ENCODE results near the gene ITGB1BP2. TPM values are rescaled to one million over a fixed set of nuclear protein-coding genes. Genes with fewer than 3 reads are reported as not detected.
"Not testable (repeated sequence)": the region's sequence is repeated elsewhere in the genome, so short reads cannot be mapped to it uniquely, and the experiment has no call there.

The ITGB1BP2 gene
- total RNA-seq, 1 donor from 2014 or later, result 1.4 TPM

GRCh38 chrX:71298119-71298518, 3.4 kb upstream of the ITGB1BP2 start:
- TF ChIP-seq CTCF (IDR thresholded peaks at IDR 0.05), result no peak
- Histone ChIP-seq H3K4me3 (no peak overlapping the region), H3K4me1 (no peaks in the 10 kb centered on the region), H3K27ac (no peak overlapping the region), H3K36me3 (peaks cover 77% of the 10 kb centered on the region), H3K9me3 (no peaks in the 10 kb centered on the region), H3K27me3 (ENCODE audit: low read depth) (no peaks in the 10 kb centered on the region)
- DNase-seq, result no peak
- intact Hi-C loops (cut with DNase I), result no loop called here
- no peak for ATAC-seq

- H3K4me3 ChIP-seq; H3K9me3 ChIP-seq; H3K27ac ChIP-seq; ATAC-seq; DNase-seq; H3K27me3 ChIP-seq (ENCODE audit: low read depth); intact Hi-C loops (cut with DNase I); H3K4me1 ChIP-seq: not testable (repeated sequence)
- peaks cover 58% of the 10 kb centered on the region for H3K36me3 ChIP-seq
Measured at GRCh38 chrX:71300064-71300463, 1.5 kb upstream of the ITGB1BP2 start.

- H3K9me3 ChIP-seq; DNase-seq; H3K27me3 ChIP-seq (ENCODE audit: low read depth); ATAC-seq; H3K4me1 ChIP-seq; intact Hi-C loops (cut with DNase I); H3K27ac ChIP-seq; H3K4me3 ChIP-seq: not testable (repeated sequence)
- H3K36me3 ChIP-seq, result peaks cover 54% of the 10 kb centered on the region
Measured at GRCh38 chrX:71300495-71300894, 1.1 kb upstream of the ITGB1BP2 start.

- H3K4me1 ChIP-seq, result no peaks in the 10 kb centered on the region
- no peaks in the 10 kb centered on the region for H3K27me3 ChIP-seq (ENCODE audit: low read depth)
- no peak overlapping the region for H3K4me3 ChIP-seq
- DNase-seq (no peak), ATAC-seq (no peak)
- H3K9me3 ChIP-seq, result no peaks in the 10 kb centered on the region
- no peak for TF ChIP-seq CTCF (IDR thresholded peaks at IDR 0.05)
- peaks cover 32% of the 10 kb centered on the region for H3K36me3 ChIP-seq
- intact Hi-C loops (cut with DNase I), result no loop called here
- H3K27ac ChIP-seq, result no peak overlapping the region
Measured at GRCh38 chrX:71302461-71303213, 1.1 kb downstream of the ITGB1BP2 start.

GRCh38 chrX:71304561-71304960, 3.0 kb downstream of the ITGB1BP2 start:
- DNase-seq, result no peak
- no peak for TF ChIP-seq CTCF (IDR thresholded peaks at IDR 0.05)
- Histone ChIP-seq H3K36me3 (peaks cover 13% of the 10 kb centered on the region), H3K9me3 (no peaks in the 10 kb centered on the region), H3K27me3 (ENCODE audit: low read depth) (no peaks in the 10 kb centered on the region), H3K4me3 (no peak overlapping the region), H3K27ac (no peak overlapping the region), H3K4me1 (no peaks in the 10 kb centered on the region)
- no peak for ATAC-seq
- intact Hi-C loops (cut with DNase I), result no loop called here

- DNase-seq, result no peak
- H3K4me1 ChIP-seq, result no peaks in the 10 kb centered on the region
- no peak overlapping the region for H3K27ac ChIP-seq
- H3K9me3 ChIP-seq, result no peaks in the 10 kb centered on the region
- no peaks in the 10 kb centered on the region for H3K36me3 ChIP-seq
- no peak for TF ChIP-seq CTCF (IDR thresholded peaks at IDR 0.05)
- no peak for ATAC-seq
- H3K4me3 ChIP-seq, result no peak overlapping the region
- intact Hi-C loops (cut with DNase I), result no loop called here
- no peaks in the 10 kb centered on the region for H3K27me3 ChIP-seq (ENCODE audit: low read depth)
Measured at GRCh38 chrX:71315917-71316316, 14.4 kb downstream of the ITGB1BP2 start.

GRCh38 chrX:71316959-71317358, 15.4 kb downstream of the ITGB1BP2 start:
- H3K27ac ChIP-seq; H3K4me3 ChIP-seq; H3K4me1 ChIP-seq; ATAC-seq; H3K36me3 ChIP-seq; DNase-seq; H3K9me3 ChIP-seq; H3K27me3 ChIP-seq (ENCODE audit: low read depth); intact Hi-C loops (cut with DNase I): not testable (repeated sequence)
